ENCODE measurements around the gene PWWP3B.

Gene PWWP3B

GRCh38 chrX:106168107-106168506 is at the start of gene PWWP3B:
Gene PWWP3B (plus strand): TSS chrX:106168305. CDS start chrX:106205433, 37,128 bp downstream.
- in situ Hi-C loops (cut with HindIII; ENCODE audit: low sequenced_read_pairs) = no loop called here
- DNase-seq (ENCODE audit: low read depth, low spot score) = peak; percentile 71
- H3K4me3 ChIP-seq (ENCODE audit: low read depth, low read length) = peak within 1 kb of the TSS; percentile 47
- no peak for TF ChIP-seq CTCF (IDR thresholded peaks at IDR 0.05; ENCODE audit: low read depth, low read length)

GRCh38 chrX:106139048-106139447 is 29.1 kb upstream of the PWWP3B start:
- H3K4me3 ChIP-seq (ENCODE audit: low read depth, low read length) = no peak overlapping the region
- TF ChIP-seq CTCF (IDR thresholded peaks at IDR 0.05; ENCODE audit: low read depth, low read length) = no peak
- in situ Hi-C loops (cut with HindIII; ENCODE audit: low sequenced_read_pairs) = no loop called here
- DNase-seq (ENCODE audit: low read depth, low spot score) = no peak

GRCh38 chrX:106144755-106145639 is 23.1 kb upstream of the PWWP3B start:
- in situ Hi-C loops (cut with HindIII; ENCODE audit: low sequenced_read_pairs) = no loop called here
- DNase-seq (ENCODE audit: low read depth, low spot score) = no peak
- no peak for TF ChIP-seq CTCF (IDR thresholded peaks at IDR 0.05; ENCODE audit: low read depth, low read length)
- H3K4me3 ChIP-seq (ENCODE audit: low read depth, low read length) = no peak overlapping the region

- in situ Hi-C loops (cut with HindIII; ENCODE audit: low sequenced_read_pairs) = no loop called here
- no peak for DNase-seq (ENCODE audit: low read depth, low spot score)
- TF ChIP-seq CTCF (IDR thresholded peaks at IDR 0.05; ENCODE audit: low read depth, low read length) = no peak
- no peak overlapping the region for H3K4me3 ChIP-seq (ENCODE audit: low read depth, low read length)
Measured at GRCh38 chrX:106150701-106151100, 17.4 kb upstream of the PWWP3B start.

- no peak overlapping the region for H3K4me3 ChIP-seq (ENCODE audit: low read depth, low read length)
- in situ Hi-C loops (cut with HindIII; ENCODE audit: low sequenced_read_pairs) = no loop called here
- no peak for DNase-seq (ENCODE audit: low read depth, low spot score)
- no peak for TF ChIP-seq CTCF (IDR thresholded peaks at IDR 0.05; ENCODE audit: low read depth, low read length)
Measured at GRCh38 chrX:106159861-106160282, 8.2 kb upstream of the PWWP3B start.

- H3K4me3 ChIP-seq (ENCODE audit: low read depth, low read length) = no peak overlapping the region
- peak; percentile 68 for TF ChIP-seq CTCF (IDR thresholded peaks at IDR 0.05; ENCODE audit: low read depth, low read length)
- in situ Hi-C loops (cut with HindIII; ENCODE audit: low sequenced_read_pairs) = no loop called here
- DNase-seq (ENCODE audit: low read depth, low spot score) = peak; percentile 52
Measured at GRCh38 chrX:106170318-106170717, 2.2 kb downstream of the PWWP3B start.
